HepG2 (cell line): ENCODE measurements around the gene LYPD4. TPM values are rescaled to one million over a fixed set of nuclear protein-coding genes. Genes with fewer than 3 reads are reported as not detected.
A peak's percentile ranks its signal among the peaks of the same experiment; 100 is the strongest.

Source experiments
- CHD2 ChIP-seq: IDR thresholded peaks from 2 replicates; pipeline ENCODE4 v1.6.1; 2011; ENCODE audit warnings: low read depth, low read length, improper control_type of control experiment
- GMEB1 ChIP-seq: sonication (generic); formaldehyde crosslinking; IDR thresholded peaks from 2 replicates; pipeline ENCODE4 v1.5.1; 2020; ENCODE audit warnings: missing genetic modification reagents, mild to moderate bottlenecking, borderline replicate concordance
- HINFP ChIP-seq: sonication (generic); formaldehyde crosslinking; IDR thresholded peaks from 2 replicates; pipeline ENCODE4 v1.4.0; 2020; ENCODE audit warnings: low read depth, mild to moderate bottlenecking, missing genetic modification reagents
- HNRNPH1 ChIP-seq: fragments of 200-400 bp; formaldehyde crosslinking; optimal IDR thresholded peaks from 2 replicates; pipeline ENCODE3; 2017; ENCODE audit warnings: mild to moderate bottlenecking, low read depth, low read length
- HNRNPLL ChIP-seq: fragments of 200-400 bp; formaldehyde crosslinking; IDR thresholded peaks from 2 replicates; pipeline ENCODE4 v1.6.1; 2017; ENCODE audit warnings: mild to moderate bottlenecking, low read depth, low read length; ENCODE audit not compliant: poor library complexity, severe bottlenecking
- HOMEZ ChIP-seq: IDR thresholded peaks from 2 replicates; pipeline ENCODE4 v1.6.1; 2016; ENCODE audit warnings: low read depth
- HOXA7 ChIP-seq: sonication (generic); formaldehyde crosslinking; IDR thresholded peaks from 2 replicates; pipeline ENCODE4 v1.8.1; 2022; ENCODE audit warnings: mild to moderate bottlenecking, missing genetic modification reagents, moderate library complexity
- KAT2B ChIP-seq: fragments of 150-350 bp; IDR thresholded peaks from 2 replicates; pipeline ENCODE4 v1.6.1; 2014; ENCODE audit warnings: low read depth, low read length, borderline replicate concordance
- KDM3A ChIP-seq: IDR thresholded peaks from 2 replicates; pipeline ENCODE4 v1.6.1; 2018; ENCODE audit warnings: low read depth, missing compliant biosample characterization
- MED1 ChIP-seq: sonication (generic); formaldehyde crosslinking; IDR thresholded peaks from 2 replicates; pipeline ENCODE4 v1.4.0; 2020; ENCODE audit warnings: missing genetic modification reagents
- NFRKB ChIP-seq: fragments of 450-650 bp; IDR thresholded peaks from 2 replicates; pipeline ENCODE4 v1.6.1; 2017
- TAF1 ChIP-seq: sonication (generic); formaldehyde crosslinking; IDR thresholded peaks from 2 replicates; pipeline ENCODE4 v1.4.0; 2020; ENCODE audit warnings: missing genetic modification reagents
- ZNF530 ChIP-seq: sonication (generic); formaldehyde crosslinking; IDR thresholded peaks from 2 replicates; pipeline ENCODE4 v1.5.0; 2020; ENCODE audit warnings: low read depth, mild to moderate bottlenecking, missing genetic modification reagents
- ZNF567 ChIP-seq: sonication (generic); formaldehyde crosslinking; IDR thresholded peaks from 2 replicates; pipeline ENCODE4 v1.8.1; 2023; ENCODE audit warnings: mild to moderate bottlenecking, missing genetic modification reagents, borderline replicate concordance
- polyA plus RNA-seq, 8 experiments: library from polyadenylated mRNA; depleted of rRNA in 3 of 8; stranded (reverse) in 7 of 8; unstranded in 1 of 8; fragments of >200 nt; fragmentation: Illumina TruSeq in 4 of 8; extraction: Trizol in 4 of 8; gene quantifications; 2 replicates each; pipeline versions ENCODE4 v1.2.1 to v1.2.3, GENCODE V29; 2011 to 2016; ENCODE audit warnings: low read depth in 4 of 8, missing spikeins in 1 of 8, mixed read lengths in 1 of 8; ENCODE audit not compliant: insufficient read depth in 1 of 8
- total RNA-seq, 5 experiments: library from RNA; depleted of rRNA; stranded (reverse); fragments of >200 nt; fragmentation: Illumina TruSeq; extraction: Trizol; gene quantifications; 2 replicates each; pipeline ENCODE4 v1.2.3, GENCODE V29; 2016; ENCODE audit warnings: low read depth in 1 of 5
- TF ChIP-seq, protein P1 (sequence below): sonication (generic); formaldehyde crosslinking; IDR thresholded peaks from 2 replicates; pipeline ENCODE4 v1.5.0; 2020; ENCODE audit warnings: missing genetic modification reagents
- TF ChIP-seq, protein P2 (sequence below): sonication (generic); formaldehyde crosslinking; IDR thresholded peaks from 2 replicates; pipeline ENCODE4 v1.8.1; 2023; ENCODE audit warnings: mild to moderate bottlenecking, missing genetic modification reagents
- TF ChIP-seq, protein P3 (sequence below): sonication (generic); formaldehyde crosslinking; IDR thresholded peaks from 2 replicates; pipeline ENCODE4 v1.4.0; 2020; ENCODE audit warnings: mild to moderate bottlenecking, missing genetic modification reagents
- TF ChIP-seq, protein P4 (sequence below): IDR thresholded peaks from 2 replicates; pipeline ENCODE4 v1.6.1; 2016; ENCODE audit warnings: missing compliant biosample characterization, missing genetic modification reagents, borderline replicate concordance
- TF ChIP-seq, protein P5 (sequence below): sonication (generic); formaldehyde crosslinking; IDR thresholded peaks from 2 replicates; pipeline ENCODE4 v1.5.0; 2020; ENCODE audit warnings: missing genetic modification reagents

Gene LYPD4
- total and polyA plus RNA-seq, 2 of the 13 experiments (the other 11 are each of a cell fraction or from before 2014, with no cell fraction given) = not detected

- TF ChIP-seq, protein P1, sequence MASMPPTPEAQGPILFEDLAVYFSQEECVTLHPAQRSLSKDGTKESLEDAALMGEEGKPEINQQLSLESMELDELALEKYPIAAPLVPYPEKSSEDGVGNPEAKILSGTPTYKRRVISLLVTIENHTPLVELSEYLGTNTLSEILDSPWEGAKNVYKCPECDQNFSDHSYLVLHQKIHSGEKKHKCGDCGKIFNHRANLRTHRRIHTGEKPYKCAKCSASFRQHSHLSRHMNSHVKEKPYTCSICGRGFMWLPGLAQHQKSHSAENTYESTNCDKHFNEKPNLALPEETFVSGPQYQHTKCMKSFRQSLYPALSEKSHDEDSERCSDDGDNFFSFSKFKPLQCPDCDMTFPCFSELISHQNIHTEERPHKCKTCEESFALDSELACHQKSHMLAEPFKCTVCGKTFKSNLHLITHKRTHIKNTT = no peak
- TF ChIP-seq, protein P2, sequence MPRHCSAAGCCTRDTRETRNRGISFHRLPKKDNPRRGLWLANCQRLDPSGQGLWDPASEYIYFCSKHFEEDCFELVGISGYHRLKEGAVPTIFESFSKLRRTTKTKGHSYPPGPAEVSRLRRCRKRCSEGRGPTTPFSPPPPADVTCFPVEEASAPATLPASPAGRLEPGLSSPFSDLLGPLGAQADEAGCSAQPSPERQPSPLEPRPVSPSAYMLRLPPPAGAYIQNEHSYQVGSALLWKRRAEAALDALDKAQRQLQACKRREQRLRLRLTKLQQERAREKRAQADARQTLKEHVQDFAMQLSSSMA = peak; percentile 82; the same call in 1 of the 2 replicates
- no peak for TF ChIP-seq KAT2B
- TF ChIP-seq TAF1 (CRISPR knock-in tag) = peak; percentile 93
- TF ChIP-seq, protein P3, sequence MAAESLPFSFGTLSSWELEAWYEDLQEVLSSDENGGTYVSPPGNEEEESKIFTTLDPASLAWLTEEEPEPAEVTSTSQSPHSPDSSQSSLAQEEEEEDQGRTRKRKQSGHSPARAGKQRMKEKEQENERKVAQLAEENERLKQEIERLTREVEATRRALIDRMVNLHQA (CRISPR knock-in tag) = no peak
- TF ChIP-seq ZNF530 (CRISPR knock-in tag) = no peak
- no peak for TF ChIP-seq ZNF567 (CRISPR knock-in tag)
- TF ChIP-seq HINFP = peak; percentile 16; the same call in 1 of the 2 replicates
- peak; percentile 99 for TF ChIP-seq CHD2
- TF ChIP-seq GMEB1 (CRISPR knock-in tag) = peak; percentile 95
- TF ChIP-seq, protein P4, sequence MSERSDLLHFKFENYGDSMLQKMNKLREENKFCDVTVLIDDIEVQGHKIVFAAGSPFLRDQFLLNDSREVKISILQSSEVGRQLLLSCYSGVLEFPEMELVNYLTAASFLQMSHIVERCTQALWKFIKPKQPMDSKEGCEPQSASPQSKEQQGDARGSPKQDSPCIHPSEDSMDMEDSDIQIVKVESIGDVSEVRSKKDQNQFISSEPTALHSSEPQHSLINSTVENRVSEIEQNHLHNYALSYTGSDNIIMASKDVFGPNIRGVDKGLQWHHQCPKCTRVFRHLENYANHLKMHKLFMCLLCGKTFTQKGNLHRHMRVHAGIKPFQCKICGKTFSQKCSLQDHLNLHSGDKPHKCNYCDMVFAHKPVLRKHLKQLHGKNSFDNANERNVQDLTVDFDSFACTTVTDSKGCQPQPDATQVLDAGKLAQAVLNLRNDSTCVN (CRISPR knock-in tag) = no peak; the same call in 1 of the 2 replicates
- TF ChIP-seq HNRNPH1 = peak; percentile 94
- TF ChIP-seq, protein P5, sequence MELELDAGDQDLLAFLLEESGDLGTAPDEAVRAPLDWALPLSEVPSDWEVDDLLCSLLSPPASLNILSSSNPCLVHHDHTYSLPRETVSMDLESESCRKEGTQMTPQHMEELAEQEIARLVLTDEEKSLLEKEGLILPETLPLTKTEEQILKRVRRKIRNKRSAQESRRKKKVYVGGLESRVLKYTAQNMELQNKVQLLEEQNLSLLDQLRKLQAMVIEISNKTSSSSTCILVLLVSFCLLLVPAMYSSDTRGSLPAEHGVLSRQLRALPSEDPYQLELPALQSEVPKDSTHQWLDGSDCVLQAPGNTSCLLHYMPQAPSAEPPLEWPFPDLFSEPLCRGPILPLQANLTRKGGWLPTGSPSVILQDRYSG = 0 out of 2 replicates have a peak, but pooled peaks have one; percentile 64
- TF ChIP-seq HNRNPLL = no peak
- no peak for TF ChIP-seq HOMEZ (CRISPR knock-in tag)
- no peak for TF ChIP-seq KDM3A (CRISPR knock-in tag)
- TF ChIP-seq HOXA7 = no peak
- no peak for TF ChIP-seq NFRKB
- no peak; the same call in 1 of the 2 replicates for TF ChIP-seq MED1 (CRISPR knock-in tag)
Observed at GRCh38 chr19:41859618-41860418, 15.3 kb upstream of the LYPD4 start, which contains the start of gene RPS19 (continued).
